Stomach (tissue), 9 donors: ENCODE data around the gene SLC25A23. TPM values are rescaled to one million over a fixed set of nuclear protein-coding genes. Genes with fewer than 3 reads are reported as not detected.

Experiments
- DNase-seq, 2 donors: peaks; one replicate each; pipeline versions ENCODE4 v3.0.0 to v3.0.0-alpha.2; 2013 to 2019
- H3K27ac ChIP-seq, 5 donors: fragments of 200-600 bp in 4 of 5; sonication (generic) in 4 of 5; one replicate each; pipeline ENCODE4 v1.5.1; 2013 to 2019; ENCODE audit warnings: mild to moderate bottlenecking in 1 of 5, moderate library complexity in 1 of 5
- H3K27me3 ChIP-seq, 3 donors: fragments of 200-600 bp; sonication (generic); one replicate each; pipeline ENCODE4 v1.5.1; 2017 to 2019; ENCODE audit warnings: mixed run types in 1 of 3
- H3K36me3 ChIP-seq, 4 donors: fragments of 200-600 bp; sonication (generic); 1 replicate in 3 of 4; 2 replicates in 1 of 4; pipeline ENCODE4 v1.5.1; 2016 to 2019
- H3K4me1 ChIP-seq, 4 donors: fragments of 200-600 bp; sonication (generic); one replicate each; pipeline ENCODE4 v1.5.1; 2016 to 2019
- H3K4me3 ChIP-seq, 4 donors: fragments of 200-600 bp; sonication (generic) in 3 of 4; one replicate each; pipeline ENCODE4 v1.5.1; 2016 to 2019; ENCODE audit warnings: mild to moderate bottlenecking in 1 of 4
- H3K9me3 ChIP-seq, 4 donors: fragments of 200-600 bp; sonication (generic); one replicate each; pipeline ENCODE4 v1.5.1; 2016 to 2019
- CTCF ChIP-seq, 7 experiments: fragments of 450-650 bp in 4 of 7; fragments of 200-600 bp in 3 of 7; sonication (generic) in 3 of 7; IDR thresholded peaks; one replicate each; pipeline ENCODE4 v1.5.1; 2016 to 2019; ENCODE audit warnings: antibody characterized with exemption in 7 of 7, control low read depth in 2 of 7, mild to moderate bottlenecking in 1 of 7
- EP300 ChIP-seq: sonication (generic); formaldehyde crosslinking; IDR thresholded peaks from one replicate; pipeline ENCODE4 v1.6.1; 2017; ENCODE audit warnings: antibody characterized with exemption
- POLR2A ChIP-seq, 4 donors: fragments of 450-650 bp; IDR thresholded peaks; one replicate each; pipeline ENCODE4 v1.6.1; 2016; ENCODE audit warnings: antibody characterized with exemption in 4 of 4, control low read depth in 2 of 4, mild to moderate bottlenecking in 1 of 4, moderate library complexity in 1 of 4
- POLR2AphosphoS5 ChIP-seq, 3 donors: sonication (generic); formaldehyde crosslinking; IDR thresholded peaks; one replicate each; pipeline ENCODE4 v1.6.1; 2016; ENCODE audit warnings: antibody characterized with exemption in 3 of 3
- WGBS, 5 donors: extraction: QIAGEN DNeasy Blood & Tissue Kit in 3 of 5; methylation state at CpG; one replicate each; pipeline versions ENCODE4 v1.1.5 to v1.1.7; 2013 to 2018; 5-methylcytosine and 5-hydroxymethylcytosine counted together
- intact Hi-C: fragments of 100-400 bp; cut with DNase I; formaldehyde crosslinking; loops from one replicate; pipeline ENCODE4 v1.15.1; 2023; ENCODE audit warnings: low total_unique reads
- polyA plus RNA-seq, 3 donors: library from polyadenylated mRNA; stranded (reverse); fragments of 200-250 nt; gene quantifications; one replicate each; pipeline ENCODE4 v1.2.3, GENCODE V29; 2013
- total RNA-seq, 5 donors: library from RNA; depleted of rRNA; stranded (reverse); fragments of >200 nt; gene quantifications; one replicate each; pipeline versions ENCODE4 v1.1.0 to v1.2.3, GENCODE V29; 2014 to 2016
- donor health status: healthy with polysubstance abuse.
- donor health status: Bipolar disorder and iron deficiency.
- donor health status: healthy.

The SLC25A23 gene
- total and polyA plus RNA-seq, 8 donors, result 20.7 to 191 (median 38.3) TPM

- Histone ChIP-seq H3K36me3 (peaks cover 8 to 85% (median 70%) of the 10 kb centered on the region in 4 donors), H3K27me3 (no peaks in the 10 kb centered on the region), H3K4me1 (no peaks in the 10 kb centered on the region), H3K4me3 (no peak overlapping the region), H3K9me3 (peaks cover 4 to 17% (median 13%) of the 10 kb centered on the region in 4 donors), H3K27ac (no peak overlapping the region)
- TF ChIP-seq POLR2AphosphoS5 (IDR thresholded peaks at IDR 0.05), result no peak
- no peak for TF ChIP-seq EP300
- TF ChIP-seq CTCF (IDR thresholded peaks at IDR 0.05), result no peak
- TF ChIP-seq POLR2A (IDR thresholded peaks at IDR 0.05), result no peak
- intact Hi-C loops, result no loop called here
- 88 to 96% (median 92%) methylated on average over 7 of the region's 7 CpGs for WGBS, 5 donors
- DNase-seq, result no peak
These were observed 7.9 kb downstream of the SLC25A23 start for GRCh38 chr19:6451583-6452222.

GRCh38 chr19:6450166-6450565 is 9.4 kb downstream of the SLC25A23 start:
- peaks cover 10 to 85% (median 66%) of the 10 kb centered on the region in 4 donors for H3K36me3 ChIP-seq
- H3K9me3 ChIP-seq, result peaks cover 4 to 24% (median 13%) of the 10 kb centered on the region in 4 donors
- 95 to 97% (median 96%) methylated on average over 5 of the region's 5 CpGs for WGBS, 5 donors
- no peak for DNase-seq
- no peaks in the 10 kb centered on the region for H3K27me3 ChIP-seq
- H3K4me3 ChIP-seq, result no peak overlapping the region
- intact Hi-C loops, result no loop called here
- H3K4me1 ChIP-seq, result no peaks in the 10 kb centered on the region
- H3K27ac ChIP-seq, result no peak overlapping the region
- TF ChIP-seq POLR2AphosphoS5 (IDR thresholded peaks at IDR 0.05) (no peak), POLR2A (IDR thresholded peaks at IDR 0.05) (no peak), CTCF (IDR thresholded peaks at IDR 0.05) (no peak), EP300 (no peak)

GRCh38 chr19:6448045-6448444 is 11.5 kb downstream of the SLC25A23 start:
- no peak for DNase-seq
- WGBS, 5 donors, result 85 to 97% (median 90%) methylated on average over 3 of the region's 3 CpGs
- Histone ChIP-seq H3K36me3 (peaks cover 2 to 85% (median 57%) of the 10 kb centered on the region in 4 donors), H3K27ac (no peak overlapping the region), H3K9me3 (peaks cover 0 to 7% (median 0%) of the 10 kb centered on the region in 4 donors), H3K4me3 (no peak overlapping the region), H3K27me3 (no peaks in the 10 kb centered on the region), H3K4me1 (no peaks in the 10 kb centered on the region)
- TF ChIP-seq POLR2A (IDR thresholded peaks at IDR 0.05) (no peak), EP300 (no peak), CTCF (IDR thresholded peaks at IDR 0.05) (no peak), POLR2AphosphoS5 (IDR thresholded peaks at IDR 0.05) (no peak)
- intact Hi-C loops, result no loop called here

GRCh38 chr19:6446452-6446851 is 13.1 kb downstream of the SLC25A23 start:
- peaks cover 2 to 81% (median 42%) of the 10 kb centered on the region in 4 donors for H3K36me3 ChIP-seq
- WGBS, 5 donors, result 91 to 100% (median 96%) methylated on average over 3 of the region's 3 CpGs
- H3K4me3 ChIP-seq, result no peak overlapping the region
- H3K27me3 ChIP-seq, result no peaks in the 10 kb centered on the region
- peaks cover 0 to 7% (median 0%) of the 10 kb centered on the region in 4 donors for H3K9me3 ChIP-seq
- no peaks in the 10 kb centered on the region for H3K4me1 ChIP-seq
- no peak overlapping the region for H3K27ac ChIP-seq
- intact Hi-C loops, result no loop called here
- no peak for DNase-seq
- TF ChIP-seq CTCF (IDR thresholded peaks at IDR 0.05) (no peak), POLR2A (IDR thresholded peaks at IDR 0.05) (no peak), EP300 (no peak), POLR2AphosphoS5 (IDR thresholded peaks at IDR 0.05) (no peak)
